ENCODE measurements around the gene SECTM1.

SECTM1 gene

DNA sequence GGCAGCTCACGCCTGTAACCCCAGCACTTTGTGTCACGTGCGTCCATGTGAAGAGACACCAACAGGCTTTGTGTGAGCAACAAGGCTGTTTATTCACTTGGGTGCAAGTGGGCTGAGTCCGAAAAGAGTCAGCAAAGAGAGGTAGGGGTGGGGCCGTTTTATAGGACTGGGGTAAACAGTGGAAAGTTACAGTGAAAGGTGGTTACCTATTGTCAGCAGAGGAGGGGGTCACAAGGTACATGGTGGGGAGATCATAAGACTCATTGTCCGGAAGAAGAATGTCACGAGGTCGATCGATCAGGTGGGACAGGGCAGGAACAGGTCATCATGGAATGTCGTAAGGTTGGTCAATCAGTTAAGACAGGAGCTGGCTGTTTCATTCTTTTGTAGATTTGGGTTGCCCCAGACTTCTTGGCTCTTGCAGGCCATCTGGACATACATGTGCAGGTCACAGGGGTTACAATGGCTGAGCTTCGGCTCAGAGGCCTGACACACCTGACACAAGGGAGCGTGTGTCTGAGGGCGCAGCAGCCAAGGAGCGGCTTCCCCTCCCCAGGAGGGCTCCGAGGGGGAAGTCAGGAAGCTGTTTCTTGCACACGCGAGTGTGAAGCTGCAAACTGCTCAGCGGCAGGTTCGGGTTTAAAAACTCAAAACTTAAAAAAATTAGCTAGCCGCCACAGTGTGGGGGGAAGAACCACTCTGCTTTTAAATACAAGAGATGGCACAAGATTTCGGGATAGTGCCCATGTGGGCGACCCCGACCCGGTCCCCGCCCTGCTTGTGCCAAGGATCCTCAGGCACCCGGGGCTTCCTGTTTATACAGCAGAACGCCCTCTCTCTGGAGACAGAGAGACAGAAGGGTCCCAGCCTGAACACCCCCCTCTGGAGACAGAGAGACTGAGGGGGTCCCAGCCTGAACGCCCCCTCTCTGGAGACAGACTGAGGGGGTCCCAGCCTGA lies 13.1 kb upstream of the SECTM1 start:
- DNase-seq: no peak

DNA sequence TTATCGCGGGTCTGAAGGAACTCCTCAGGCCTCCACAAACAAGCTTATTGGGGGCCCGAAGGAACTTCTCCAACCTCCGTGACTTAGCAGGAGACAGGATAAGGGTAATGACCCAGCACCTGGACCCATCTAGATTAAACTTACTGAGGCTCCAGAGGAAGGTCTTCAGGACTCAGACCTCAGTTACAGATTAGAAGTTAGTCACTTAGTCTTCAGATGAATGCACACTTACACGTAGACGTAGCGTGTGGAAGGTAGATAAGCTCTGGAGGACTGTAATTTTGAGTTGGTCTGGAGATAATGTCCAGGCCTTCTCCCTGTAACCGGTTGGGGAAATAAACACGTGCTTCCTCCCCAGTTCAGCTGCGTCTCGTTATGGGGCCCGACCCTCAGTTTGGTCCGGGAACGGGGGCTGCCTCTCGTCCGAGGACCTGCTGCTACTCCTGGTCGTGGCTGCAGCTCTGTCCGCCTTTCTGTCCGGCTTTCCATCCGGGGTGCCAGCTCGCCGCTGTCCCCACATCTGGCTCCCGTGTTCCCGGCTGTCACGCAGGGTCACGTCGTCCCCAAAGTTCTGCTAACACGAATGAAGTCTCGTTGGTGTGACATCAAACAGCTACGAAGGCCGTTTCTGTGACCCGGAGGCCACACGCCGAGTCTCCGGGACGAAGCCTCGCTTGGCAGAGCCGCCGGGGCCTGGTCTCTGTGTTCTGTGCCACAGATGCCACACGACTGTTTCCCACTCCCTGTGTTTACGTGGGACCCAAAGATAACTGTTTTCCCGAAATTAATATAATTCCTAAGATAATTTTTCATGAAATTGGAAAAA lies 11.8 kb upstream of the SECTM1 start:
- DNase-seq: no peak

DNA sequence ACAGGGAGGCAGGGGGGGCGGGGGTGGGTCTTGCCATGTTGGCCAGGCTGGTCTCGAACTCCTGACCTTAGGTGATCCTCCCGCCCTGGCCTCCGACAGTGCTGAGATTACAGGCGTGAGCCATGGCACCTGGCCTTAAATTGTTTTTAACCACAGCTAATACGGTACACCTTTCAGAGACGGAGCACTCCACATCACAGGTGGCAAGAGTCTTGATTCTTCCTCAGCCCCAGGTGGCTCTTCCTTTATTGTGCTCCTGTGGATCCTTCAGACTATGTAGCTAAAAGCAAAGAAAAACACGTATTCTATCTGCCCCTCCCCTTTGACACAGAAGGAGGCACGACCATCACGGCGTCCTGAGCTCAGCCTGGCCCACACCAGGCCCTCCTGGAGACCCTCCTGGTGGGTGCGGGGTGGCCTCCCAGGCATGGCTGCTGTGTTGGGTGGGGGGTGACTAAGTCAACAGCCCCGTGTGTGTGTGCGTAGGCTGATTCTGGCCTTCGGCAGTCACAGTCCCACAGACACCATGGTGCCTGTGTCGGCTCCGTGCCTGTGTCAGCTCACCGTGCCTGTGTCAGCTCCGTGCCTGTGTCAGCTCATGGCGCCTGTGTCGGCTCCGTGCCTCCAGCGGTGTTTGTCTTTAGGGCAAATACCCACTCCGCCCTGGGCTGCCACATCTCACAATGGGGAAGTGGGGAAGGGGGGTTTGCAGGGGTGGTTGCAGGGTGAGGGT lies 10.8 kb upstream of the SECTM1 start:
- DNase-seq: no peak

DNA sequence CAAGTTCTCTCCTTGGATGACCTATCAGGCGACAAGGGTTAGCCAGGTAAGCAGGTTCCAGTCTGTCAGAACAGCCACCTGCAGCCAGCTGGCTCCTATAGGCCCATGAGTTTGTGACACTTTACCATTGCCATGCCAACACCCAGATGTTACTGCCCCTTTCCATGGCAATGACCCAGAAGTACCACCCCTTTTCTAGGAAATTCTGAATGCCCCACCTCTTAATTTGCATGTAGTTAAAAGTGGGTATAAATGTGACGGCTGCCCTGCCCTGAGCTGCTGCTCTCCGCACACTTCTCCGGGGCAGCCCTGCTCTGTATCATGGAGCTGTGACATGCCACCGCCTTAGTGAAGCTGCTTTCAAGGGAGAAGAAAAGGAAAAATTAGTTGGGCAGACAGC lies 10.0 kb upstream of the SECTM1 start:
- no peak for DNase-seq

DNA sequence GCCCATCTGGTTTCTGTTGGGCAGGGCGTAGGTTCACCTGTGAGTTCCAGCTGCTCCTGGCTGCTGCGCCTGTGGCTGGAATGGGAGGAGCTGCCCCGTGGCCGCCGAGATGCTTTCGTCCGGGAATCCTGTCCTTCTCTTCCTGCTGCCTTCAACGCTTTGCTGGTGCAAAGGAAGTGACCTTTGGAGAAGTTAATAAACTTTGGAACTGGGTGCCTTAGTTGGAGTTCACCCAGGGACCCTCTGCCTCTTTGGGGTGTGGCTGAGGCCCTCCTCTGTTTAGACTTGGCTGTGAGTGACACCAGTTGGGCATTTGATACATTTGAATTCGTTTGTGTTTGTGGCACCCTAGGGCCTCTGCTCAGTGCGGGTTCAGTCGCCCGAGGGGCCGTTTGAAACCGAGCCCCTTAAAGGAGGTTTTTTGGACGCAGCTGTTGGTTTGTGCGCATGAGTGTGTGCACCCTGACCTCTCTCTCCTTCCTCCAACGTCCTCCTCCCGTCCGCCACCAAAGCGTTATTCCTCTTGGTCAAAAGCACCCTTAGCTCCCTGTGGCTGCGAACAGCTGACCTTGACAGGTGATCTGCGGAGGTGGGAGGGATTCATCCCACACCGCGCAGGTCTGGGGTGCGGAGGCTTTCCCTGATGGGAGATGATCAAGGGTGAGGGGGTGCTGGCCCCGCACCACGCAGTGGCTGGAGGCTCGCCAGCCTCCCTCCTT lies 9.0 kb upstream of the SECTM1 start:
- DNase-seq: no peak

DNA sequence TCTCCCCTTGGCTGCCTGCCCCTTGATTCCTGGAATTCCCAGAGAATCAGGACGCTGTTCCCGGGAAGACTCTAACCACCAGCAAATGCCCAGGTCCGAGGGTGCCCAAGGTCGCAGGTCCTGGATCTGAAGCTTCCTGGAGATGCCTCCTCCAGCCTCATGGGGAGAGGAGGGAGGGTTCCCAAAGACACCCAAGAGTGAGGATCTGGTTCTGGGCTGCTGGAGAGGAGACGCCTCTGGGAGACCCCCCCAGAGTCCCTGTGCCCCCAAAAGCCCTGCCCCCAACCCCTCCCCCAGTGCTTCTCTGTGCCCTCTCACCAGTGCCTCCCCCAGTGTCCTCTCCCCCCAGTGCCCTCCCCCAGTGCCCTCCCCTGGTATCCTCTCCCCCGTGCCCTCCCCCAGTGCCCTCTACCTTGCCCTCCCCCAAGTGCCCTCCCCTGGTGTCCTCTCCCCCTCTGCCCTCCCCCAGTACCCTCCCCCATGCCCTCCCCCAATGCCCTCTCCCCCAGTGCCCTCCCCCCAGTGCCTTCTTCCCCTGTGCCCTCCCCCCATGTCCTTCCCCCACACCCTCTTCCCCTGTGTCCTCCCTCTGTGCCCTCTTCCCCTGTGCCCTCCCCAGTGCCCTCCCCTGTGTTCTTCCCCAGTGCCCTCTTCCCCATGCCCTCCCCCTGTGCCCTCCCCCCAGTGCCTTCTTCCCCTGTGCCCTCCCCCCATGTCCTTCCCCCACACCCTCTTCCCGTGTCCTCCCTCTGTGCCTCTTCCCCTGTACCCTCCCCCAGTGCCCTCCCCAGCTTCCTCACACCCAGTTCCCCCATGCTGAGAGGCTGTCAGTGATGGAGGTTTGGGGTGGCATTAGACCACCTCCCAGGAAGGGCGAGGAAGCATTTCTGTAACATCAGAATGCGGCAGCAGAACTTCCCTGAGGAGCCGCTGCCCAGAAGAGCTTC lies 6.3 kb upstream of the SECTM1 start:
- DNase-seq: no peak

DNA sequence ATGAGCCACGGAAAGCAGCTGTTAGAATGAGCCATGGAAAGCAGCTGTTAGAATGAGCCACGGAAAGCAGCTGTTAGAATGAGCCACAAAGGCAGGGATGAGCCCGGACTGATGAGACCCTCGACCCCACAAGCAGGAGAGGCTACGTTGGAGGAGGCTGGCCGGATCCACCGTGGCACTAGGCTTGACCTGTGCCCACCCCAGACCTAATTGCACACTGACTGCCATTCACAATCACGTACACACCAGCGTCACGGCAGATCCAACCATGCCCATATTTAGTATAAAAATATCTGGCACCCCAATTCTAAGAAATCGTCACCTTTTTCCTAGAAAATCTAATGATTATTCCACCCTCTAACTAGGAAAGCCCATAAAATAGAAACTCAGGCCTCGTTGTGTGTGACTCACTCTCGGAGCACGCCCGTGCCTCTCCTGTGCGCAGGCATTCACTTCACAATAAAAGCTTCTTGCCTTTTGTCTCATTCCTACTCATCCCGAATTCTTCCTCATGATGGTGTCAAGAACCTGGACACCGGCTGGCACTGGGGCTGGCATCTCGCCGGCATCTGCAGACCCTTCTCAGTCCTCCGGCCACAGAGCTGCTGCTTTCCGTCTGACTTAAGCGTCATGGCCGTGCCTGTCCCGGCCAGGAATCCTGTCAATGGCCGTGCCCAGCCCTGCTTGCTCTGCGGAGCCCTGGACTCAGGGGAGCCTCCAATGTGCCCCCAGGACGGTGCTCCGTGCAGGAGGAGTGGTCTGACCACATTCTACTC lies 5.5 kb upstream of the SECTM1 start:
- DNase-seq: no peak

DNA sequence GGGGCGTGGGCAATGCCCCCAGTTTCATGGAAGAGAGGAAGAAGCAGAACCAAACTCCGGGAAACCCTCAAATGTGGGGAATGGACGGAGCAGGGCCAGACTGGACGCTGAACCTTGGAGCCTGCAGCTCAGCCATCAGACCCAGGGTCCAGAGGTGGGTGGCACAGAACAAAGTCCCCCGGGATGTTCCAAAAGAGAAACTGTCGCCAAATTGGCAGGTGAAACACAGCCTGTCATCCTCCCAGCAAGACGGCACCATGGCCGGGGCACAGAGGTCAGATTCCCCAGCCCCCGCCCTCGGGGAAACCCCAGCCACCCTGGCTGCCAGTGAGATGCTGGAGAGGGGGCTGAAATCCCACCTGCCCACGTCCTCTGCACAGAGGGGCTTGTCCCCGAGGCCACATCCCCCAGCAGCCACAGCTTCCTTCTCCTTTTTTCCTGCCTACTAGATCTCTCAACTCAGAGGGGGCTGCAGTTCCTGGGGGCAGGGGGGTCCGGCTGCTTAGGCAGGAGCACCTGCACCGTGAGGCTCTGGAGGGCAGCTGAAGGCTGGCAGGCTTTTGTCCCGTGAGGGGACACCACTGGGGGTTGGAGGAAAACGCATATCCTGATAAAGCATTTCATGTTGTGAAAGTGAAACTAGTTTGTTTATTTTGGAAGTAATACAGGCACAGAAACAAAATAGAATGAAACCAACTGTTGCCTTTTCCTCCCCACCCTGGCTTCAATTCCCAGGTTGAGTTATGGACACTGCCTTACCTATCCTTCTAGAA lies 1.2 kb upstream of the SECTM1 start:
- DNase-seq: no peak

DNA sequence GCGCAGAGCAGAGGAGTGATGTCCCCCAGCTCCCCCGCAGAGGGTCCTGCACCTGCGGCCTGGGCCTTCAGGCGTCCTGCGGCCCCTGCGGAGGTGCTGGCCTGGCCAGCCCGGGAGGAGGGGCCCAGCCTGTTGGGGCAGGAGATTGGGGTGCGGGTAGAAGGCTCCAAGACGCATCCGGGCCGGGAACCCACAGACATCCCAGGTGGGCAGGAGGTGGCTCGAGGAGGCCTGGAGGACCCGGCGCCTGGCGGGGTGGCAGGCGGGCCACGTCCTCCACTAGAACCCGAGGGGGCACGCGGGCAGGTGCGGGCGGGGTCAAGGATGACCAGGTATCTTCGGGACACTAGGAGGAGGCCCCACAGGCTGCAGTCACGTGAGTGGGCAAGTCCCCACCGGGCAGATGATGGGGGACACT lies 647 bp upstream of the SECTM1 start:
- no peak for DNase-seq

DNA sequence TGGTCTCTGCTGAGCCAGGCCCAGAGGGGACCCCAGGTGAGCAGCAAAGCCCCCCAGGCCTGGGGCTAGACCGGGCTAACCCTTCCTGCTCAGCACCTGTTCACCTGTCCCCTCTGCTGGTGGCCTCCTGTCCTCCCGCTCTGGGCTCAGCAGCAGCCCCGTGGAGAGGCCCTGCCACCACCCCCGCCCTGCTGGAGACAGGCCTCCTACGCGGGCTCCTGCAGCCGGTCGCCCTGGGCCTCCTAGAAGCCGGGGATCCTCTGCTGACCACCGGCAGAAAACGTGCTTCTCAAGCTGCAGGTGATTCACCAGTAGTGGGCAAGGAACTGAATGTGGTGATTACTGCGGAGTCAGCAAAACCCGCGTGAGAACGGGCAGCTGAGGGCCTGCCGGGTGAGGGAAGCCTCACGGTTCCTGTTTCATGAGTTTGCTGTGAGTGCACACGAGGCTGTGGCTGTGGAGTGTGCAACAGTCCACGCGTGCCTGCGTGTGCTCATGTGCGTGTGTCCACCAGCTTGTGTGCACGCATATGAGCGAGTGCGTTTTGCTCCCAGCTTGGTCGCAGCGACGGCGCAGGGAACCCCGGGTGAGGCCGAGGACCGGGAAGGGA lies 792 bp downstream of the SECTM1 start:
- DNase-seq: no peak

DNA sequence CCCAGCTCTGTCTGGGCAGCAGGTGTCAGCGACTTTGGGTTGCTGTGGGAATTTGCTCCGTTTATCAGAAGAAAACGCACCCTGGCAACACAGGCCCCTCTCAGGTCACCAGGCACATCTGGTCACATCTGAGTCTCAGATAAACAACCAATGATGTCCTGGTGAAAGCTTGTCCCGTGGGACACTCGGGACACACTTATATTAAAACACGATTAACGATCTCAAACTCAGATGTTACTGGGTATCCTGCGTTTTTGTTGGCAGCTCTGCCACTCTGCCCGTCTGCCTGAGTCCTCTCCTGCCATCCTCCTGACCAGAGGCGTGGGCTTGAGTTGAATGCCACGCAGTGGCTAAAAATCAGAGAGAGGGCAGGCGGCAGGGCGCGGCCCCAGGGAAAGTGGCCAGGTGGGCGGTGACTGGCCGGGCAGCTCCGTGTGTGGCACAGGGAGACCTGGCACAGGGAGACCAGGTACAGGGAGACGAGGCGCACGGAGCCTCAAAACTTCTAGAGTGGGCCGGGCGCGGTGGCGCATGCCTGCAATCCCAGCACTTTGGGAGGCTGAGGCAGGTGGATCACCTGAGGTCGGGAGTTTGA lies 2.1 kb downstream of the SECTM1 start:
- DNase-seq: no peak

DNA sequence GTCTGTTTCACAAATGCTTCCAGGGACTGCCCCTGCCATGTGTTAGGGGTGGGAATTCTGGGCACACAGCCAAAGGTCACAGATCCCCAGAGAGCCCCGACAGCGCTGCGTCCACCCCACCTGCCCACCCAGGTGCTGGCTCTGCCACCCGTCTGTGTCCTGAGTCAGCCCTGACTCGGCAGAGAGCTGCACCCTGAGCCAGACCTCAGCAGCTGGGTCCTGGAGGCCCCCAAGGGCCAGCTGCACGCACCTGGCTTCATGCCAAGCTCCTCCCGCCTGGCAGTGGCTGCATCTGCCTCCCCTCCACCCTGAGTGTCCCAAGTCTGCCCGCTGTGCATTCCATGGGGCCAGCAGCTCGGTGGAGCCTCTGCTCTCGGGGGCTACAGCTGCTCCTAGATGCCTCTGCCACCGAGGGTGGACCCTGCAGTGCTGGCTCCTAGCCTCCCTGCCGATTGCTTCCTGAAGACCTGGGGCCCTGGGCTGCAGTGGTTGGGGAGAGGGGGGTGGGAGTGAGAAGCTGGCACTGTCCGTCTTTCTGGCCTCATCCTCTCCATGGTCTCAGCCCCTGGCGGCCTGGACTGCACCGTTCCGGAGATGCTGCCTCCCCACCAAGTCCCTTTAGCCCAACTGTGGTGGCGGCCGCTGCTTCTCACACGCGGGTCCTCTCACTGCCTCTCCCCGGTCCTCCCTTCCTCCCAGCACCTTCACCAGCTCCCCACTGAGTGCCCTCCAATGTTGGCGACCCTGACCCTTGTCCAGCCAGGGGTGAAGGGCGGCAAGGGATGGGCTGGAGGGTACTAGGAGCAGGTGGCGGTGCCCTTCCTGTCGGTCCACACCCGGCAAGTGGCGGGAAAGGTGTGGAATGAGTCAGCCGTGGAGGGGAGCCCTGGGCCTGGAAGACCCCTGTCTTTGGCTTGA lies 3.0 kb downstream of the SECTM1 start:
- DNase-seq: peak; percentile 23

DNA sequence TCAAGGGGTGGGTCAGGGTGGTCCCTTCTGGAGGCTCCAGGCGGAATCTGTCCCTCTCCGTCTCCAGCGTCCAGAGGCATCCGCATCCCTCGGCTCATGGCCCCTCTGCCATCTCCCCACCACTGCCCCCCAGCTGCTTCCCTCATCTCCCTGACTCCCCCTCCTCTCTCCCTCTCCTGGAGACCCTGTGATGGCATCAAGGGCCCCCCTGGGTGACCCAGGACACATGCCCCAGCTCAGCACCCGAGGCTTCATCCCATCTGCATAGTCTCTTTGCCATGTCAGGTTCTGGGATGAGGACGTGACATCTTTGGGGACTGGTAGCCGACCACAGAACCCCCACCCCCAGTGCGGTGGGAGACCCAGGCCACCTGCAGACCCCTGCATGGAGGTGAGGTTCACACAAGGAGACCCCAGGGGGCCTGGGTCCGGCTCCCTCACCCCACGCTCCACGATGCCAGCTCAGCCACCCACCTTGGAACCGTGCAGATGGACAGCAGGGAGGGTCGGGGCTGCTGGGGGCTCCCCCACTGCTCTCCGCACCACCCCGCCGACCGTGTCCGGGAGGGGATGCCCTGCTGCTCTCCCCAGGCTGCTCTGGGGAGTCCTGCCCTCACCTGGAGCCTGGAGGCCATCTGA lies 3.8 kb downstream of the SECTM1 start:
- no peak for DNase-seq

DNA sequence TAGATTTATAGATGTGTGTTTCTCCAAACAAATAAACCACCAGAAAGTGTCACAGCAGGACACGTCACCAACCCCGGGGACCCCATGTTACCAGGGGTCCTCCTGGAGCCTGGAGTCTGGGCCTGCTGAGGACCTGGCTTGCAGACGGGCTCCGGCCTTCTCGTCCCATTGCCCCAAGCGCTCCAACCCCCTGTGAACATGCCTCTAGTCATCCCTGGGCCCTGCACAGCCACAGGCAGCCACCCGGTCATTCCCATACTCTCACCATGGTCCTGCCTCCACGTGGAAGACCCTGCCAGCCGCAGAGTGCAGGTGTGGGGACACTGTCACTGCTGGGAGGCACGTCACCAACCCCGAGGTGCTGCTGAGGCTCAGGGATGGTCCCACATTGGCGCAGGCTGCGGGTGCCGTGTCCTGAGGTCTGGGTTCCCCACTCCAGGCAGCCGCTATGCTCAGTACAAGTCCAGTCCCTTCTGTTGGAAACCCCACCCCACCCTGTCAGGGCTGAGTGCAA lies 4.5 kb downstream of the SECTM1 start:
- DNase-seq: no peak

DNA sequence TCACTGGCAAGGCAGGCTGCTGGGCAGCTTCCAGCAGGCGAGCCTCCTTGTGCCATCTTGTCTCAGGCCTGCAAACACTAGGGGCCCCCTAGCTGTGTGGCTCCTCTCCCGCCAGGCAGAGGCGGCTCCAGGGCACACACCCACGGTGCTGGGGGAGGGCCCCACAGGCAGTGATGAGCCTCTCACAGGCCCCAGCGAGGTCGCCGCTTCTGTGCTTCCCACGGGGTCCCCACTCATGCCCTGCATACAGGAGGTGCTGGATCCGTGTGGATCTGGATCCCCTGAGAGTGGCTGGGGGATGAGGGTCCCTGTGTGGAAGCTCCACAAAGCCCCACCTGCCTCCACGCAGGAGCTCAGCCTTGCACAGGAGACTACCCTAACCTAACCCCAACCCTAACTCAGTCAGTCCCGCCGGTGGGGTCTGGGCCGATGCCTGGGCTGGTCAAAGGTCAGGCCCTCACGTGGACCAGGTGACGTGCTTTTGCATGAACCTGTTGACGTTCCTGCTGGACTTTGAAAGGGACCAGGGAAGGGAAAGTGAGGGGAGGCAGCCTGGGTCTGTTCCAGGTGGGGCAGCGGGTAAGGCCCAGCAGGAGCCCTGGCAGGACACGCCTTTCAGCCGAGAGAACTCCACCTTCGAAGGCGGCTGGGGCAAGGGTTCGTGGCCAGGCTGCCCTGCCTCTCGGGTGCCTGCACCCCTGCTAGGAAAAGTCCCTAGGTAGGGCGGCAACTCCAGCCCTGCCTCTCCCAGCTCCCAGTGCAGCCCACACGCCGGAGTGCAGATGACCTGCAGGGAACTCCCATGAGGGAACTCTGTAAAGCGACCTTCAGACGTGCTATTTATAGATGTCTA lies 5.2 kb downstream of the SECTM1 start:
- no peak for DNase-seq

DNA sequence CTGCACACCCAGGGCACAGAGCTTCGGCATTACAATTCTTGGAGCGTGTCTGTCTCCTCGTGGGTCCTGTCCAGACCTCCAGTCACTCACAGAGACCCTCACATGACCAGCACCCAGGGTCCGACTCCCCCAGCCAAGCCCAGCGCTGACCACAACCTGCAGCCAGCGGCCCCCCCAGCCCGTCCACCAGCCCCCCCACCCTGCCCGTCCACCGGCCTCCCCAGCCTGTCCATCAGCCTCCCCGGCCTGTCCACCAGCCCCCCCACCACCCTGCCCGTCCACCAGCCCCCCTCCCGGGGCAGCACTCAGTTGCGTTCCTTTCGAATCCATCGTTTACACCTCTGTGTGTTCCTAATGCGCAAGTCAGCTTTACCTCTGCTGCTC lies 5.8 kb downstream of the SECTM1 start:
- no peak for DNase-seq

Data from NCI-H187 treated with DMSO at 0.1 percent for 48 hours (cell line).